GM21737 (cell line): ENCODE results near the gene CABCOCO1.

Experiments used
- ATAC-seq: cut with Tn5 transposase; IDR thresholded peaks from one replicate; pipeline ENCODE4 v1.9.1; 2021; ENCODE audit warnings: mild to moderate bottlenecking, moderate library complexity; ENCODE audit not compliant: unreplicated experiment

The CABCOCO1 gene

GRCh38 chr10:61804414-61804813, 141.7 kb downstream of the CABCOCO1 start:
- no peak for ATAC-seq

DNA sequence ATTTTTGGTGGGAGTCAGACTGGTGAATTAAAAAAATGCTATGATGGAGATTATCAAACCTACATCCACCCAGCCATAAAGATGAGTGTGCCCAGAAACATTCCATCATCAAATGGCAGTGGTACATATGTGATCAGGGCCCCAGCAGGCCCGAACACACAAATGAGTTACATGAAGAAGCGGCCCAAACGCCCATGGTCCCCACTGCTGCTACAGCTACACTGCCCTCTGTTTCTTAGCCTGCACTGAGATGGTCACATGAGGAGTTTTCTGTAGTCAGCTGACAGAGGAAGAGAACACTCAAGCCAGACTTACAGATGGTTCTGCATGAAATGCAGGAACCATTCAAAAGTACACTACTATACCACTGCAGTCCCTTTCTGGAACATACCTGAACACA, 142.4 kb downstream of the CABCOCO1 start:
- ATAC-seq = no peak

DNA sequence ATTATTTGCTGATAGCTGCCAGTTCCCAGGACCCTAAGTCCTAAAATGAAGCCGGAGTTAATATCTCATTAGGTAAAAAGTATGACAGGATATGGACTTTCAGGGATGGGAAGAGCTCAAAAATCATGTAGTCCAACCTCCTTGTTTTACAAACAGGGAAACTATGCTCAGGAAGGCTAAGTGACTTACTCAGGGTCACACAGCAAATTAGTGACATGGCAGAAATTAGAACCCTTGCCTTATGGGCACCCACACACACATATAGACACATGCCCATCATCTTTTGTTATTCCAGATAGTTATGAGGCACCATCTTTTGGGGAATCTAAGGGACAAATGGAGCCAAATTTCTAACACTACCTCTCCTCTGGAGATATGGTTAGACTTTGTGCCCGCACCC, 147.5 kb downstream of the CABCOCO1 start:
- ATAC-seq = no peak

DNA sequence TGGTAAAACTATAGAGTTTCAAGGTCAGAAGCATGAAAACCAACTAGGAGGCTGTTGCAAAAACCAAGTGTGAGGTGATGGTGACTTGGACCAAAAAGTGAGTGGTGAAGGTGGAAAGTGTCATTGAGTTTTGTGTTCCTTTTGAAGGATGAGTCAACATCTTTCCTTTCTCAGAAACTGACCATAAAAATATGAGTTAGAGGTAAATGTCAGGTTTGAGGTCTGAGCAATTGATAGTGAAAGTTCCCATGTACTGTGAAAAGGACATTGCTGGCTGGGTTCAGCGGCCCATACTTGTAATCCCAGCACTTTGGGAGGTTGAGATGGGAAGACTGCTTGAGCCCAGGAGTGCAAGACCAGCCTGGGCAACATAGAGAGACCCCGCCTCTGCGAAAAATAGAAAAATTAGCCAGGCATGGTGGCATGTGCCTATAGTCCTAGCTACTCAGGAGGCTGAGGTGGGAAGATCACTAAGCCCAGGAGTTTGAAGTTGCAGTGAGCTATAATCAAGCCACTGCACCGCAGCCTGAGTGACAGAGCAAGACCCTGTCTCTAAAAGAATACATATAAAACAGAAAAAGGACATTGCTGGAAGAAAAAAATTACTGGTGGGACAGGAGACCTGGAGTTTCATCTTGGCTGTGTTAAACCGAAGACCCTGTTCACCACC, 149.5 kb downstream of the CABCOCO1 start:
- ATAC-seq = no peak

DNA sequence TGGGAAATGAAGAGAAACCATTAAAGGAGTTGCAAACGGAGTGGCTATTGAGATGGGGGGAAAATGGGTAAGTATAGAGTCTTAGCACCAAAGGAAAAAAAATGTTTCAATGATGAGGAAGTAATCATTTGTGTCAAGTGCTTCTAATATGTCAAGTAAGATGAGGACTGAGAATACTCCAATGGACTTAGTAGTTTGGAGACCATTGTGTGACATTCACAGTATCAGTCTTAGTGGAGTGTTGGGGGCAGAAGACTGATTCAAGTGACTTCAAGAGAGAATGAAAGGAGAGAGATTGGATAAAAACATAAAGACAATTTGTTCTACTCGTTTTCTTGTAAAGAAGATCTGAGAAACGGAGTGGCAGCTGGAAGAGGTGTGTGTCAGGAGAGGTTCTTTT, 150.2 kb downstream of the CABCOCO1 start:
- ATAC-seq = no peak

GRCh38 chr10:61814160-61814559, 151.4 kb downstream of the CABCOCO1 start:
- ATAC-seq = no peak

- ATAC-seq = no peak
These were observed 152.8 kb downstream of the CABCOCO1 start for GRCh38 chr10:61815496-61815895.
